Prostate gland (tissue), 2 donors: Measurements from ENCODE around the gene ZSCAN25.

Source experiments
- POLR2A ChIP-seq: fragments of 450-650 bp; IDR thresholded peaks from one replicate; pipeline ENCODE4 v1.6.1; 2016; ENCODE audit warnings: antibody characterized with exemption, mild to moderate bottlenecking
- POLR2AphosphoS5 ChIP-seq: sonication (generic); formaldehyde crosslinking; IDR thresholded peaks from one replicate; pipeline ENCODE4 v1.6.1; 2017; ENCODE audit warnings: antibody characterized with exemption
- TF ChIP-seq, protein P1 (sequence below), 4 experiments: fragments of 200-600 bp in 2 of 4; fragments of 450-650 bp in 2 of 4; sonication (generic) in 2 of 4; IDR thresholded peaks; 1 replicate in 3 of 4; 2 replicates in 1 of 4; pipeline ENCODE4 v1.5.1; 2016 to 2019; ENCODE audit warnings: antibody characterized with exemption in 4 of 4, mild to moderate bottlenecking in 2 of 4, moderate library complexity in 2 of 4

DNA sequence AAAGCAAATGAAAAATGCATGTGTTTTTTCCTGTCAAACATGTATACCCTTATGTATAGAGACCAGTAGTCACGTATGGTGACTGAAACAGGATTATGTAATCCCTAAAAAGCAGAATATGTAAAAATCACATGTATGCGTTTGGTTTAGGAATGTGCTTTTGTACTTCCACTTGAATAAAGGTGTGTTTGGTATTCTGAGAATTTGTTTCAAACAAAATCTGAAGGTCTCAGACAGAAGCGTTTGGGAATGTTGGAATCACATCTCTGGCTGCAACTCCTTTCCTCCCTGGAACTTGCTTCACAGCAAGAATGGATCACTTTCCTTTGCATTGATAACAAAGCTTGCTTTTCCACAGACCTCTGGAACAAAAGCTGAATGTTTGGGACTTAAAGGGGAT lies 40.5 kb upstream of the ZSCAN25 start:
- TF ChIP-seq POLR2AphosphoS5 (no peak), POLR2A (no peak)
- TF ChIP-seq, protein P1, sequence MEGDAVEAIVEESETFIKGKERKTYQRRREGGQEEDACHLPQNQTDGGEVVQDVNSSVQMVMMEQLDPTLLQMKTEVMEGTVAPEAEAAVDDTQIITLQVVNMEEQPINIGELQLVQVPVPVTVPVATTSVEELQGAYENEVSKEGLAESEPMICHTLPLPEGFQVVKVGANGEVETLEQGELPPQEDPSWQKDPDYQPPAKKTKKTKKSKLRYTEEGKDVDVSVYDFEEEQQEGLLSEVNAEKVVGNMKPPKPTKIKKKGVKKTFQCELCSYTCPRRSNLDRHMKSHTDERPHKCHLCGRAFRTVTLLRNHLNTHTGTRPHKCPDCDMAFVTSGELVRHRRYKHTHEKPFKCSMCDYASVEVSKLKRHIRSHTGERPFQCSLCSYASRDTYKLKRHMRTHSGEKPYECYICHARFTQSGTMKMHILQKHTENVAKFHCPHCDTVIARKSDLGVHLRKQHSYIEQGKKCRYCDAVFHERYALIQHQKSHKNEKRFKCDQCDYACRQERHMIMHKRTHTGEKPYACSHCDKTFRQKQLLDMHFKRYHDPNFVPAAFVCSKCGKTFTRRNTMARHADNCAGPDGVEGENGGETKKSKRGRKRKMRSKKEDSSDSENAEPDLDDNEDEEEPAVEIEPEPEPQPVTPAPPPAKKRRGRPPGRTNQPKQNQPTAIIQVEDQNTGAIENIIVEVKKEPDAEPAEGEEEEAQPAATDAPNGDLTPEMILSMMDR (IDR thresholded peaks at IDR 0.05): no peak
